HCT116 (cell line): ENCODE data around the gene POFUT1. TPM values are rescaled to one million over a fixed set of nuclear protein-coding genes. Genes with fewer than 3 reads are reported as not detected.

Experiments used
- ATAC-seq: fragments of 200-7000 bp; cut with Tn5 transposase; 2 replicates; pipeline ENCODE4 v1.9.1; 2020; ENCODE audit warnings: mild to moderate bottlenecking, moderate library complexity
- BruUV-seq: library from RNA; stranded (reverse); fragments of 400-500 nt; replicated peaks from 2 replicates; lab custom pipeline; 2021; lab: Mats Ljungman, UMichigan
- CTCF ChIA-PET: fragments of 300-600 bp; sonication (Branson Sonifier 250); formaldehyde crosslinking; loops from one replicate; lab custom pipeline; 2021; ENCODE audit warnings: antibody characterized with exemption; lab: Charles Lee
- POLR2A ChIA-PET: fragments of 300-600, 350-600 bp; sonication (Branson Sonifier 250); formaldehyde crosslinking; loops from one replicate; lab custom pipeline; 2021; ENCODE audit warnings: antibody characterized with exemption; lab: Charles Lee
- RAD21 ChIA-PET, 2 experiments: fragments of 300-600 bp; sonication (Branson Sonifier 250); formaldehyde crosslinking; loops; one replicate each; lab custom pipeline; 2023; ENCODE audit warnings: low total read pairs in 2 of 2; ENCODE audit not compliant: uncharacterized antibody in 2 of 2, unreplicated experiment in 2 of 2, low non-redundant PET in 1 of 2; lab: Charles Lee
- DNase-seq: peaks from one replicate; pipeline ENCODE4 v3.0.0-alpha.2; 2010; ENCODE audit warnings: low read depth, low spot score
- H2AFZ ChIP-seq: fragments of 200-600 bp; shearing (Covaris generic), sonication (generic); 2 replicates; pipeline ENCODE4 v1.6.1; 2017; ENCODE audit warnings: low read depth, mixed run types, mixed read lengths, antibody characterized with exemption, low read length; ENCODE audit not compliant: poor library complexity, severe bottlenecking
- H3K27ac ChIP-seq: 2 replicates; pipeline ENCODE4 v1.5.1; 2012; ENCODE audit warnings: low read depth, low read length
- H3K27me3 ChIP-seq: fragments of 200-600 bp; sonication (generic); 2 replicates; pipeline ENCODE4 v1.6.1; 2016; ENCODE audit warnings: mixed run types, low read length, mixed read lengths; ENCODE audit not compliant: insufficient read depth
- H3K36me3 ChIP-seq, 2 experiments: fragments of 200-500 bp in 1 of 2; fragments of 200-600 bp in 1 of 2; sonication (Bioruptor generic) in 1 of 2; sonication (generic) in 1 of 2; 2 replicates each; pipeline versions ENCODE4 v1.5.1 to v1.6.1; 2014 to 2016; ENCODE audit warnings: low read length in 2 of 2, inconsistent platforms in 1 of 2, mixed read lengths in 1 of 2, mixed run types in 1 of 2; ENCODE audit not compliant: insufficient read depth in 2 of 2, control insufficient read depth in 1 of 2
- H3K4me1 ChIP-seq, 2 experiments: fragments of 200-600 bp in 1 of 2; sonication (generic) in 1 of 2; 2 replicates each; pipeline versions ENCODE4 v1.5.1 to v1.6.1; 2012 to 2017; ENCODE audit warnings: low read length in 2 of 2, inconsistent platforms in 1 of 2, mild to moderate bottlenecking in 1 of 2, mixed read lengths in 1 of 2, mixed run types in 1 of 2, moderate library complexity in 1 of 2; ENCODE audit not compliant: insufficient read depth in 2 of 2, control insufficient read depth in 1 of 2
- H3K4me2 ChIP-seq: fragments of 200-600 bp; sonication (generic); 2 replicates; pipeline ENCODE4 v1.6.1; 2017; ENCODE audit warnings: mixed run types, low read length, mixed read lengths
- H3K4me3 ChIP-seq, 2 experiments: fragments of 200-600 bp in 1 of 2; sonication (generic) in 1 of 2; replicated peaks in 1 of 2; 2 replicates each; pipeline ENCODE4 v1.5.1; 2011 to 2016; ENCODE audit warnings: low read length in 2 of 2, control low read depth in 1 of 2, low read depth in 1 of 2, mild to moderate bottlenecking in 1 of 2, mixed read lengths in 1 of 2, mixed run types in 1 of 2
- H3K79me2 ChIP-seq: fragments of 200-600 bp; sonication (generic); 2 replicates; pipeline ENCODE4 v1.6.1; 2017; ENCODE audit warnings: mild to moderate bottlenecking, mixed run types, low read length, moderate library complexity, mixed read lengths; ENCODE audit not compliant: insufficient read depth
- H3K9ac ChIP-seq: fragments of 200-600 bp; sonication (generic); 2 replicates; pipeline ENCODE4 v1.6.1; 2016; ENCODE audit warnings: low read length, mixed read lengths
- H3K9me2 ChIP-seq: fragments of 200-600 bp; sonication (generic), shearing (Covaris generic); 2 replicates; pipeline ENCODE4 v1.6.1; 2017; ENCODE audit warnings: mixed run types, mild to moderate bottlenecking, moderate library complexity; ENCODE audit not compliant: insufficient read depth
- H3K9me3 ChIP-seq, 2 experiments: fragments of 200-500 bp in 1 of 2; fragments of 200-600 bp in 1 of 2; sonication (Bioruptor generic) in 1 of 2; sonication (generic) in 1 of 2; 2 replicates each; pipeline ENCODE4 v1.6.1; 2014 to 2017; ENCODE audit warnings: low read length in 2 of 2, mixed read lengths in 2 of 2, inconsistent platforms in 1 of 2, low read depth in 1 of 2, mild to moderate bottlenecking in 1 of 2, mixed run types in 1 of 2, moderate library complexity in 1 of 2; ENCODE audit not compliant: control insufficient read depth in 1 of 2, insufficient read depth in 1 of 2
- H4K20me1 ChIP-seq: fragments of 200-600 bp; sonication (generic), shearing (Covaris generic); 2 replicates; pipeline ENCODE4 v1.6.1; 2017; ENCODE audit warnings: mixed run types, mild to moderate bottlenecking, moderate library complexity; ENCODE audit not compliant: insufficient read depth
- CBX3 ChIP-seq: IDR thresholded peaks from 2 replicates; pipeline ENCODE4 v1.6.1; 2012; ENCODE audit warnings: low read depth
- CEBPB ChIP-seq: IDR thresholded peaks from 2 replicates; pipeline ENCODE4 v1.6.1; 2012; ENCODE audit warnings: low read depth
- EGR1 ChIP-seq: IDR thresholded peaks from 2 replicates; pipeline ENCODE4 v1.6.1; 2012; ENCODE audit warnings: low read depth
- ELF1 ChIP-seq: IDR thresholded peaks from 2 replicates; pipeline ENCODE4 v1.6.1; 2012; ENCODE audit warnings: low read depth, borderline replicate concordance
- EZH2 ChIP-seq: fragments of 200-600 bp; sonication (generic); IDR thresholded peaks from 2 replicates; pipeline ENCODE4 v1.6.1; 2017; ENCODE audit warnings: antibody characterized with exemption, mixed run types
- EZH2phosphoT487 ChIP-seq: fragments of 200-600 bp; IDR thresholded peaks from 2 replicates; pipeline ENCODE4 v1.6.1; 2018; ENCODE audit warnings: antibody characterized with exemption, borderline replicate concordance
- JUND ChIP-seq: IDR thresholded peaks from 2 replicates; pipeline ENCODE4 v1.6.1; 2012
- POLR2AphosphoS5 ChIP-seq: IDR thresholded peaks from 2 replicates; pipeline ENCODE4 v1.6.1; 2011; ENCODE audit warnings: mild to moderate bottlenecking, low read depth, low read length, moderate library complexity
- RAD21 ChIP-seq: IDR thresholded peaks from 2 replicates; pipeline ENCODE4 v1.6.1; 2012; ENCODE audit warnings: low read depth, mild to moderate bottlenecking
- SIN3A ChIP-seq: IDR thresholded peaks from 2 replicates; pipeline ENCODE4 v1.6.1; 2012; ENCODE audit warnings: low read depth
- SP1 ChIP-seq: IDR thresholded peaks from 2 replicates; pipeline ENCODE4 v1.6.1; 2012; ENCODE audit warnings: low read depth
- YY1 ChIP-seq: IDR thresholded peaks from 2 replicates; pipeline ENCODE4 v1.6.1; 2011; ENCODE audit warnings: low read length, low read depth, moderate library complexity, mild to moderate bottlenecking; ENCODE audit not compliant: insufficient replicate concordance; ENCODE audit errors: extremely low read depth
- ZNF274 ChIP-seq: fragments of 200-500 bp; sonication (Bioruptor generic); IDR thresholded peaks from 2 replicates; pipeline ENCODE4 v1.6.1; 2014; ENCODE audit warnings: mild to moderate bottlenecking, low read depth, low read length, inconsistent platforms
- intact Hi-C: fragments of 100-400 bp; cut with micrococcal nuclease; formaldehyde crosslinking; loops from 2 replicates; pipeline ENCODE4 v1.10.0; 2022
- total RNA-seq: library from RNA; stranded (reverse); gene quantifications from one replicate; pipeline ENCODE4 v1.2.1, GENCODE V29; 2021; ENCODE audit not compliant: unreplicated experiment
- TF ChIP-seq, protein P1 (sequence below): IDR thresholded peaks from 2 replicates; pipeline ENCODE4 v1.6.1; 2012
- TF ChIP-seq, protein P2 (sequence below): IDR thresholded peaks from 2 replicates; pipeline ENCODE4 v1.6.1; 2012
- TF ChIP-seq, protein P3 (sequence below), 3 experiments: fragments of 200-600 bp in 1 of 3; sonication (generic) in 1 of 3; IDR thresholded peaks in 2 of 3; conservative IDR thresholded peaks in 1 of 3; 2 replicates each; pipeline ENCODE4 v1.5.1; 2012 to 2017; ENCODE audit warnings: low read depth in 2 of 3, low read length in 2 of 3, antibody characterized with exemption in 1 of 3, borderline replicate concordance in 1 of 3, control low read depth in 1 of 3, mild to moderate bottlenecking in 1 of 3, mixed read lengths in 1 of 3, mixed run types in 1 of 3, moderate library complexity in 1 of 3; ENCODE audit not compliant: insufficient read depth in 1 of 3
- TF ChIP-seq, protein P4 (sequence below): IDR thresholded peaks from 2 replicates; pipeline ENCODE4 v1.6.1; 2011; ENCODE audit warnings: mild to moderate bottlenecking, low read length, moderate library complexity; ENCODE audit not compliant: insufficient replicate concordance; ENCODE audit errors: extremely low read depth
- TF ChIP-seq, protein P5 (sequence below): IDR thresholded peaks from 2 replicates; pipeline ENCODE4 v1.6.1; 2012; ENCODE audit warnings: low read depth

POFUT1 gene
- total RNA-seq, 1 experiment from 2014 or later, result 34.5 TPM

DNA sequence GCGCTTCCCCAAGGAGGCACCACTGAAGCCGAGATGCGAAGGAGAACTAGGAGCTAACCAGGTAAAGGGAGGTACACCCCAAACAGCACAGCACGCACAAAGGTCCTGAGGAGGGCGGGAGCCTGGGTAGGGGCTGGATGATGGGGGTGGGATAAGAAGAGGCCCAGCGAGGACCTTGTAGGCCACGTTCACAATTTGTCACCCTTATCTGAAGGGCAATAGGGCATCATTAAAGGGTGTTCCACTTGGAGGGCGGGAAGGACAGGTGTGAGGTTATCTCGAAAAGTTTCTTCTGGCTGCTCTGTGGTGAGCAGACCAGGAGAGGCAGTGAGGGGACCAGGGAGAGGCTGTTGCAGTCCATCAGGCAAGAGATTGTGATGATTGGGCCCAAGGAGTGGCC, 25.6 kb downstream of the POFUT1 start:
- ChIA-PET CTCF (no interaction called here), POLR2A (interaction anchor here (1.6 kb wide), 1 partner anchor 49 kb away, joined by 3 read pairs; no protein-coding TSS in a partner anchor), RAD21 (no interaction called here)
- Histone ChIP-seq H3K9me2 (no peaks in the 10 kb centered on the region), H3K4me2 (no peak overlapping the region), H3K9ac (no peak overlapping the region), H3K4me1 (no peaks in the 10 kb centered on the region), H3K36me3 (peaks cover 25 to 29% of the 10 kb centered on the region in 2 experiments), H4K20me1 (no peaks in the 10 kb centered on the region), H3K79me2 (no peaks in the 10 kb centered on the region), H3K27ac (no peak overlapping the region), H3K9me3 (no peaks in the 10 kb centered on the region), H2AFZ (no peak overlapping the region), H3K4me3 (no peak overlapping the region), H3K27me3 (no peaks in the 10 kb centered on the region)
- intact Hi-C loops, result no loop called here
- no TSS peak for BruUV-seq
- ATAC-seq (no peak), DNase-seq (no peak)
- TF ChIP-seq CBX3, result no peak
- no peak for TF ChIP-seq EZH2
- TF ChIP-seq, protein P1, sequence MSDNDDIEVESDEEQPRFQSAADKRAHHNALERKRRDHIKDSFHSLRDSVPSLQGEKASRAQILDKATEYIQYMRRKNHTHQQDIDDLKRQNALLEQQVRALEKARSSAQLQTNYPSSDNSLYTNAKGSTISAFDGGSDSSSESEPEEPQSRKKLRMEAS, result no peak
- no peak for TF ChIP-seq EZH2phosphoT487
- no peak for TF ChIP-seq CEBPB
- no peak for TF ChIP-seq POLR2AphosphoS5
- TF ChIP-seq SIN3A, result no peak
- no peak for TF ChIP-seq EGR1
- no peak for TF ChIP-seq YY1
- TF ChIP-seq, protein P2, sequence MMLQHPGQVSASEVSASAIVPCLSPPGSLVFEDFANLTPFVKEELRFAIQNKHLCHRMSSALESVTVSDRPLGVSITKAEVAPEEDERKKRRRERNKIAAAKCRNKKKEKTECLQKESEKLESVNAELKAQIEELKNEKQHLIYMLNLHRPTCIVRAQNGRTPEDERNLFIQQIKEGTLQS, result no peak
- TF ChIP-seq, protein P3, sequence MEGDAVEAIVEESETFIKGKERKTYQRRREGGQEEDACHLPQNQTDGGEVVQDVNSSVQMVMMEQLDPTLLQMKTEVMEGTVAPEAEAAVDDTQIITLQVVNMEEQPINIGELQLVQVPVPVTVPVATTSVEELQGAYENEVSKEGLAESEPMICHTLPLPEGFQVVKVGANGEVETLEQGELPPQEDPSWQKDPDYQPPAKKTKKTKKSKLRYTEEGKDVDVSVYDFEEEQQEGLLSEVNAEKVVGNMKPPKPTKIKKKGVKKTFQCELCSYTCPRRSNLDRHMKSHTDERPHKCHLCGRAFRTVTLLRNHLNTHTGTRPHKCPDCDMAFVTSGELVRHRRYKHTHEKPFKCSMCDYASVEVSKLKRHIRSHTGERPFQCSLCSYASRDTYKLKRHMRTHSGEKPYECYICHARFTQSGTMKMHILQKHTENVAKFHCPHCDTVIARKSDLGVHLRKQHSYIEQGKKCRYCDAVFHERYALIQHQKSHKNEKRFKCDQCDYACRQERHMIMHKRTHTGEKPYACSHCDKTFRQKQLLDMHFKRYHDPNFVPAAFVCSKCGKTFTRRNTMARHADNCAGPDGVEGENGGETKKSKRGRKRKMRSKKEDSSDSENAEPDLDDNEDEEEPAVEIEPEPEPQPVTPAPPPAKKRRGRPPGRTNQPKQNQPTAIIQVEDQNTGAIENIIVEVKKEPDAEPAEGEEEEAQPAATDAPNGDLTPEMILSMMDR (IDR thresholded peaks at IDR 0.05 in 2 of 3, conservative IDR thresholded peaks at IDR 0.05 in 1 of 3; ENCODE audit: borderline replicate concordance in 1 of 3, insufficient read depth in 1 of 3, low read depth in 2 of 3, low read length in 2 of 3), result no peak
- TF ChIP-seq, protein P4, sequence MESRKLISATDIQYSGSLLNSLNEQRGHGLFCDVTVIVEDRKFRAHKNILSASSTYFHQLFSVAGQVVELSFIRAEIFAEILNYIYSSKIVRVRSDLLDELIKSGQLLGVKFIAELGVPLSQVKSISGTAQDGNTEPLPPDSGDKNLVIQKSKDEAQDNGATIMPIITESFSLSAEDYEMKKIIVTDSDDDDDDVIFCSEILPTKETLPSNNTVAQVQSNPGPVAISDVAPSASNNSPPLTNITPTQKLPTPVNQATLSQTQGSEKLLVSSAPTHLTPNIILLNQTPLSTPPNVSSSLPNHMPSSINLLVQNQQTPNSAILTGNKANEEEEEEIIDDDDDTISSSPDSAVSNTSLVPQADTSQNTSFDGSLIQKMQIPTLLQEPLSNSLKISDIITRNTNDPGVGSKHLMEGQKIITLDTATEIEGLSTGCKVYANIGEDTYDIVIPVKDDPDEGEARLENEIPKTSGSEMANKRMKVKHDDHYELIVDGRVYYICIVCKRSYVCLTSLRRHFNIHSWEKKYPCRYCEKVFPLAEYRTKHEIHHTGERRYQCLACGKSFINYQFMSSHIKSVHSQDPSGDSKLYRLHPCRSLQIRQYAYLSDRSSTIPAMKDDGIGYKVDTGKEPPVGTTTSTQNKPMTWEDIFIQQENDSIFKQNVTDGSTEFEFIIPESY, result no peak
- TF ChIP-seq, protein P5, sequence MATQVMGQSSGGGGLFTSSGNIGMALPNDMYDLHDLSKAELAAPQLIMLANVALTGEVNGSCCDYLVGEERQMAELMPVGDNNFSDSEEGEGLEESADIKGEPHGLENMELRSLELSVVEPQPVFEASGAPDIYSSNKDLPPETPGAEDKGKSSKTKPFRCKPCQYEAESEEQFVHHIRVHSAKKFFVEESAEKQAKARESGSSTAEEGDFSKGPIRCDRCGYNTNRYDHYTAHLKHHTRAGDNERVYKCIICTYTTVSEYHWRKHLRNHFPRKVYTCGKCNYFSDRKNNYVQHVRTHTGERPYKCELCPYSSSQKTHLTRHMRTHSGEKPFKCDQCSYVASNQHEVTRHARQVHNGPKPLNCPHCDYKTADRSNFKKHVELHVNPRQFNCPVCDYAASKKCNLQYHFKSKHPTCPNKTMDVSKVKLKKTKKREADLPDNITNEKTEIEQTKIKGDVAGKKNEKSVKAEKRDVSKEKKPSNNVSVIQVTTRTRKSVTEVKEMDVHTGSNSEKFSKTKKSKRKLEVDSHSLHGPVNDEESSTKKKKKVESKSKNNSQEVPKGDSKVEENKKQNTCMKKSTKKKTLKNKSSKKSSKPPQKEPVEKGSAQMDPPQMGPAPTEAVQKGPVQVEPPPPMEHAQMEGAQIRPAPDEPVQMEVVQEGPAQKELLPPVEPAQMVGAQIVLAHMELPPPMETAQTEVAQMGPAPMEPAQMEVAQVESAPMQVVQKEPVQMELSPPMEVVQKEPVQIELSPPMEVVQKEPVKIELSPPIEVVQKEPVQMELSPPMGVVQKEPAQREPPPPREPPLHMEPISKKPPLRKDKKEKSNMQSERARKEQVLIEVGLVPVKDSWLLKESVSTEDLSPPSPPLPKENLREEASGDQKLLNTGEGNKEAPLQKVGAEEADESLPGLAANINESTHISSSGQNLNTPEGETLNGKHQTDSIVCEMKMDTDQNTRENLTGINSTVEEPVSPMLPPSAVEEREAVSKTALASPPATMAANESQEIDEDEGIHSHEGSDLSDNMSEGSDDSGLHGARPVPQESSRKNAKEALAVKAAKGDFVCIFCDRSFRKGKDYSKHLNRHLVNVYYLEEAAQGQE, result no peak
- TF ChIP-seq RAD21, result no peak
- TF ChIP-seq SP1, result no peak
- no peak for TF ChIP-seq JUND
- TF ChIP-seq ZNF274, result no peak
- TF ChIP-seq ELF1, result no peak
